D721Med (cell line): ENCODE data around the gene LGALS14.

Experiments
- DNase-seq: peaks from one replicate; pipeline ENCODE4 v3.0.0; 2011; ENCODE audit warnings: low spot score; ENCODE audit not compliant: insufficient read length
- FAIRE-seq: peaks from 2 replicates; lab custom pipeline; 2011; peaks lifted over from hg19 to GRCh38; lab: Jason Lieb, UNC
- CTCF ChIP-seq: IDR thresholded peaks from 2 replicates; pipeline ENCODE4 v1.5.1; 2012; ENCODE audit warnings: mild to moderate bottlenecking, control low read depth; ENCODE audit not compliant: insufficient read depth; ENCODE audit errors: missing control alignments

LGALS14 gene

GRCh38 chr19:39733841-39734240 lies 29.6 kb downstream of the LGALS14 start:
- FAIRE-seq, result no peak
- DNase-seq, result no peak
- no peak for TF ChIP-seq CTCF

GRCh38 chr19:39735688-39736087 lies 31.4 kb downstream of the LGALS14 start:
- DNase-seq (no peak), FAIRE-seq (no peak)
- TF ChIP-seq CTCF, result no peak

- DNase-seq (no peak), FAIRE-seq (no peak)
- TF ChIP-seq CTCF, result no peak
Measured at GRCh38 chr19:39736088-39736487, 31.8 kb downstream of the LGALS14 start.

GRCh38 chr19:39737351-39737750 lies 33.1 kb downstream of the LGALS14 start:
- TF ChIP-seq CTCF, result no peak
- FAIRE-seq (no peak), DNase-seq (no peak)

- DNase-seq, result no peak
- no peak for TF ChIP-seq CTCF
- no peak for FAIRE-seq
Measured at GRCh38 chr19:39737891-39738290, 33.6 kb downstream of the LGALS14 start, which contains the start of gene CLC. Gene CLC, minus strand, starts transcription at chr19:39738029. Its CDS starts 77 bp downstream, at chr19:39737952.

- FAIRE-seq (no peak), DNase-seq (no peak)
- no peak for TF ChIP-seq CTCF
Measured at GRCh38 chr19:39738814-39739213, 34.5 kb downstream of the LGALS14 start.

GRCh38 chr19:39740395-39740794 lies 36.1 kb downstream of the LGALS14 start:
- DNase-seq (no peak), FAIRE-seq (no peak)
- no peak for TF ChIP-seq CTCF
